ENCODE data around the gene DNAJC1. TPM values are rescaled to one million over a fixed set of nuclear protein-coding genes. Genes with fewer than 3 reads are reported as not detected.

DNAJC1 gene
- total RNA-seq, 1 experiment from 2014 or later, result 12.9 TPM

DNA sequence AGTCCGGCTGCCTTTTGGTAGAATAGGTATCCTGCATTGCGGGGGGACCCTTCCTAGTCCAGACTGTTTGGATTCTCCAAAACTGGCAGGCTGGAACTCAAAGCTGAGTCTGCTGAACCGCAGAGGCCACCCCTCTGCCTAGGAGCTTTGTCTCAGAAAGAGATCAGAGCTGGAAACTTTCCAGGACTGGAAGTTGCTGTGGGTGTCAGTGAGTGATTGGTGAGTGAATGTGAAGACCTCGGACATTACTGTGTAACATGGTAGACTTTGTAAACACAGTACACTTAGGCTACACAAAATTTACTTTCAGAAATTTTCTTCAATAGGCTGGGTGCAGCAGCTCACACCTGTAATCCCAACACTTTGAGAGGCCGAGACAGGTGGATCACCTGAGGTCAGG is 103.8 kb downstream of the DNAJC1 start:
- no peaks in the 10 kb centered on the region for H3K9me3 ChIP-seq (ENCODE audit: control insufficient read depth, insufficient read depth, low read depth, low read length)
- BruUV-seq (replicated peaks), result no TSS peak
- ChIA-PET CTCF (no interaction called here), POLR2A (interaction anchor here (0.7 kb wide), 1 partner anchor 159 kb away, joined by 3 read pairs; no protein-coding TSS in a partner anchor)
- no peaks in the 10 kb centered on the region for H3K27me3 ChIP-seq (ENCODE audit: control insufficient read depth, insufficient read depth, low read length)
- ATAC-seq (no peak), DNase-seq (ENCODE audit: low read depth, low spot score) (no peak)
- no peaks in the 10 kb centered on the region for H3K4me1 ChIP-seq (ENCODE audit: control insufficient read depth, insufficient read depth, low read length)
- H3K36me3 ChIP-seq (ENCODE audit: control insufficient read depth, insufficient read depth, low read length), result no peaks in the 10 kb centered on the region
- intact Hi-C loops (cut with micrococcal nuclease; ENCODE audit: unreplicated experiment), result no loop called here
- TF ChIP-seq TCF7L2 (IDR thresholded peaks at IDR 0.05; ENCODE audit: low read depth, low read length), result no peak
- TF ChIP-seq SIN3A (IDR thresholded peaks at IDR 0.05; ENCODE audit: borderline replicate concordance, insufficient read depth, low read depth, low read length), result no peak
- TF ChIP-seq CTCF (IDR thresholded peaks at IDR 0.05), result no peak
- TF ChIP-seq POLR2AphosphoS5 (IDR thresholded peaks at IDR 0.05; ENCODE audit: low read depth, low read length), result no peak
- TF ChIP-seq, protein P1, sequence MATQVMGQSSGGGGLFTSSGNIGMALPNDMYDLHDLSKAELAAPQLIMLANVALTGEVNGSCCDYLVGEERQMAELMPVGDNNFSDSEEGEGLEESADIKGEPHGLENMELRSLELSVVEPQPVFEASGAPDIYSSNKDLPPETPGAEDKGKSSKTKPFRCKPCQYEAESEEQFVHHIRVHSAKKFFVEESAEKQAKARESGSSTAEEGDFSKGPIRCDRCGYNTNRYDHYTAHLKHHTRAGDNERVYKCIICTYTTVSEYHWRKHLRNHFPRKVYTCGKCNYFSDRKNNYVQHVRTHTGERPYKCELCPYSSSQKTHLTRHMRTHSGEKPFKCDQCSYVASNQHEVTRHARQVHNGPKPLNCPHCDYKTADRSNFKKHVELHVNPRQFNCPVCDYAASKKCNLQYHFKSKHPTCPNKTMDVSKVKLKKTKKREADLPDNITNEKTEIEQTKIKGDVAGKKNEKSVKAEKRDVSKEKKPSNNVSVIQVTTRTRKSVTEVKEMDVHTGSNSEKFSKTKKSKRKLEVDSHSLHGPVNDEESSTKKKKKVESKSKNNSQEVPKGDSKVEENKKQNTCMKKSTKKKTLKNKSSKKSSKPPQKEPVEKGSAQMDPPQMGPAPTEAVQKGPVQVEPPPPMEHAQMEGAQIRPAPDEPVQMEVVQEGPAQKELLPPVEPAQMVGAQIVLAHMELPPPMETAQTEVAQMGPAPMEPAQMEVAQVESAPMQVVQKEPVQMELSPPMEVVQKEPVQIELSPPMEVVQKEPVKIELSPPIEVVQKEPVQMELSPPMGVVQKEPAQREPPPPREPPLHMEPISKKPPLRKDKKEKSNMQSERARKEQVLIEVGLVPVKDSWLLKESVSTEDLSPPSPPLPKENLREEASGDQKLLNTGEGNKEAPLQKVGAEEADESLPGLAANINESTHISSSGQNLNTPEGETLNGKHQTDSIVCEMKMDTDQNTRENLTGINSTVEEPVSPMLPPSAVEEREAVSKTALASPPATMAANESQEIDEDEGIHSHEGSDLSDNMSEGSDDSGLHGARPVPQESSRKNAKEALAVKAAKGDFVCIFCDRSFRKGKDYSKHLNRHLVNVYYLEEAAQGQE (IDR thresholded peaks at IDR 0.05; ENCODE audit: insufficient read depth in 1 of 2, low read depth in 2 of 2, low read length in 1 of 2), result no peak
- in situ Hi-C loops (cut with HindIII; ENCODE audit: low pct_unique_long_range_greater_than_20kb, low sequenced_read_pairs), result no loop called here
- H3K4me3 ChIP-seq (ENCODE audit: low read depth in 2 of 2, low read length in 2 of 2), result no peak overlapping the region
- no peak overlapping the region for H3K27ac ChIP-seq (ENCODE audit: low read length)

- Histone ChIP-seq H3K36me3 (ENCODE audit: control insufficient read depth, insufficient read depth, low read length) (no peaks in the 10 kb centered on the region), H3K27me3 (ENCODE audit: control insufficient read depth, insufficient read depth, low read length) (no peaks in the 10 kb centered on the region), H3K4me3 (ENCODE audit: low read depth in 2 of 2, low read length in 2 of 2) (no peak overlapping the region), H3K4me1 (ENCODE audit: control insufficient read depth, insufficient read depth, low read length) (no peaks in the 10 kb centered on the region), H3K27ac (ENCODE audit: low read length) (no peak overlapping the region), H3K9me3 (ENCODE audit: control insufficient read depth, insufficient read depth, low read depth, low read length) (peaks cover 6% of the 10 kb centered on the region; the same call in 1 of the 2 replicates)
- ChIA-PET POLR2A (no interaction called here), CTCF (no interaction called here)
- intact Hi-C loops (cut with micrococcal nuclease; ENCODE audit: unreplicated experiment), result no loop called here
- TF ChIP-seq SIN3A (IDR thresholded peaks at IDR 0.05; ENCODE audit: borderline replicate concordance, insufficient read depth, low read depth, low read length), result no peak
- TF ChIP-seq POLR2AphosphoS5 (IDR thresholded peaks at IDR 0.05; ENCODE audit: low read depth, low read length), result no peak
- no peak for TF ChIP-seq TCF7L2 (IDR thresholded peaks at IDR 0.05; ENCODE audit: low read depth, low read length)
- TF ChIP-seq, protein P1 (IDR thresholded peaks at IDR 0.05; ENCODE audit: insufficient read depth in 1 of 2, low read depth in 2 of 2, low read length in 1 of 2), result no peak
- no peak for TF ChIP-seq CTCF (IDR thresholded peaks at IDR 0.05)
- BruUV-seq (replicated peaks), result no TSS peak
- in situ Hi-C loops (cut with HindIII; ENCODE audit: low pct_unique_long_range_greater_than_20kb, low sequenced_read_pairs), result no loop called here
- no peak for ATAC-seq
- DNase-seq (ENCODE audit: low read depth, low spot score), result no peak
Measured at GRCh38 chr10:21895932-21896331, 107.6 kb downstream of the DNAJC1 start.

Data from Panc1 (cell line).